Trophoblast cell (in vitro differentiated cells and primary cell): ENCODE results near the gene IGFBP3.
A peak's percentile ranks its signal among the peaks of the same experiment; 100 is the strongest.

Experiments
- DNase-seq, 2 donors: peaks; one replicate each; pipeline ENCODE4 v3.0.0-alpha.2; 2016
- H2AFZ ChIP-seq: 2 replicates; pipeline ENCODE4 v1.6.1; 2013; ENCODE audit warnings: low read length, moderate library complexity, mild to moderate bottlenecking; ENCODE audit not compliant: insufficient read depth, poor library complexity
- H2AK5ac ChIP-seq: 2 replicates; pipeline ENCODE4 v1.6.1; 2013; ENCODE audit warnings: mild to moderate bottlenecking, low read length
- H2BK120ac ChIP-seq: 2 replicates; pipeline ENCODE4 v1.6.1; 2013; ENCODE audit warnings: low read length, mild to moderate bottlenecking, moderate library complexity; ENCODE audit not compliant: insufficient read depth, poor library complexity
- H2BK12ac ChIP-seq: 2 replicates; pipeline ENCODE4 v1.6.1; 2013; ENCODE audit warnings: mild to moderate bottlenecking, low read length, moderate library complexity
- H2BK5ac ChIP-seq: 2 replicates; pipeline ENCODE4 v1.6.1; 2013; ENCODE audit warnings: low read length, low read depth, moderate library complexity, mild to moderate bottlenecking; ENCODE audit not compliant: poor library complexity
- H3K14ac ChIP-seq: 2 replicates; pipeline ENCODE4 v1.6.1; 2013; ENCODE audit warnings: mild to moderate bottlenecking, low read length
- H3K18ac ChIP-seq: 2 replicates; pipeline ENCODE4 v1.6.1; 2013; ENCODE audit warnings: mild to moderate bottlenecking, low read length
- H3K23ac ChIP-seq: 2 replicates; pipeline ENCODE4 v1.6.1; 2013; ENCODE audit warnings: low read length
- H3K27ac ChIP-seq: 2 replicates; pipeline ENCODE4 v1.5.1; 2013; ENCODE audit warnings: low read depth, mild to moderate bottlenecking, inconsistent platforms, low read length, moderate library complexity
- H3K27me3 ChIP-seq: 2 replicates; pipeline ENCODE4 v1.6.1; 2013; ENCODE audit warnings: inconsistent platforms, mild to moderate bottlenecking, low read length, moderate library complexity; ENCODE audit not compliant: insufficient read depth
- H3K36me3 ChIP-seq, 2 experiments: 1 replicate in 1 of 2; 2 replicates in 1 of 2; pipeline ENCODE4 v1.6.1; 2013; ENCODE audit warnings: low read length in 2 of 2, mild to moderate bottlenecking in 2 of 2, moderate library complexity in 1 of 2; ENCODE audit not compliant: insufficient read depth in 2 of 2, control insufficient read depth in 1 of 2
- H3K4ac ChIP-seq: 2 replicates; pipeline ENCODE4 v1.6.1; 2013; ENCODE audit warnings: low read depth, mild to moderate bottlenecking, low read length, moderate library complexity
- H3K4me1 ChIP-seq, 2 experiments: 1 replicate in 1 of 2; 2 replicates in 1 of 2; pipeline ENCODE4 v1.6.1; 2013; ENCODE audit warnings: low read length in 2 of 2, mild to moderate bottlenecking in 2 of 2, moderate library complexity in 1 of 2; ENCODE audit not compliant: insufficient read depth in 2 of 2, control insufficient read depth in 1 of 2
- H3K4me2 ChIP-seq: 2 replicates; pipeline ENCODE4 v1.6.1; 2013; ENCODE audit warnings: inconsistent platforms, mild to moderate bottlenecking, low read length, moderate library complexity
- H3K4me3 ChIP-seq: 2 replicates; pipeline ENCODE4 v1.5.1; 2013; ENCODE audit warnings: mild to moderate bottlenecking, low read depth, low read length, inconsistent platforms
- H3K79me1 ChIP-seq: one replicate; pipeline ENCODE4 v1.6.1; 2013; ENCODE audit warnings: low read length
- H3K79me2 ChIP-seq: 2 replicates; pipeline ENCODE4 v1.6.1; 2013; ENCODE audit warnings: low read length, mild to moderate bottlenecking; ENCODE audit not compliant: control insufficient read depth, insufficient read depth, poor library complexity
- H3K9ac ChIP-seq: 2 replicates; pipeline ENCODE4 v1.6.1; 2013; ENCODE audit warnings: mild to moderate bottlenecking, low read length
- H3K9me3 ChIP-seq: 2 replicates; pipeline ENCODE4 v1.6.1; 2013; ENCODE audit warnings: low read depth, mild to moderate bottlenecking, control low read depth, inconsistent platforms, low read length; ENCODE audit not compliant: insufficient read depth
- H4K12ac ChIP-seq: 2 replicates; pipeline ENCODE4 v1.6.1; 2013; ENCODE audit warnings: low read depth, mild to moderate bottlenecking, low read length, moderate library complexity
- H4K8ac ChIP-seq: 2 replicates; pipeline ENCODE4 v1.6.1; 2013; ENCODE audit warnings: low read depth, mild to moderate bottlenecking, low read length, moderate library complexity
- H4K91ac ChIP-seq: one replicate; pipeline ENCODE4 v1.6.1; 2013; ENCODE audit warnings: low read depth, mild to moderate bottlenecking, low read length, moderate library complexity
- WGBS: extraction: QIAGEN DNeasy Blood & Tissue Kit; methylation state at CpG from one replicate; pipeline ENCODE4 v1.1.7; 2013; ENCODE audit warnings: missing lambda C conversion rate; ENCODE audit not compliant: insufficient read length, insufficient coverage; ENCODE audit errors: extremely low coverage; 5-methylcytosine and 5-hydroxymethylcytosine counted together

The IGFBP3 gene

GRCh38 chr7:45923818-45924217 is 2.7 kb upstream of the IGFBP3 start:
- H3K27me3 ChIP-seq, result no peaks in the 10 kb centered on the region
- H3K14ac ChIP-seq, result peak overlapping the region; percentile 91
- H2AK5ac ChIP-seq, result peak overlapping the region; percentile 77
- H3K4ac ChIP-seq, result peak overlapping the region; percentile 73
- WGBS, result no CpG with 5 or more reads among the region's 6 CpGs
- peak overlapping the region; percentile 99 for H2BK120ac ChIP-seq
- peak overlapping the region; percentile 99 for H2BK12ac ChIP-seq
- peaks cover 7 to 22% of the 10 kb centered on the region in 2 experiments for H3K4me1 ChIP-seq
- no peak overlapping the region for H3K9ac ChIP-seq
- peaks cover 22% of the 10 kb centered on the region for H3K79me2 ChIP-seq
- peak overlapping the region; percentile 90 for H2BK5ac ChIP-seq
- peak overlapping the region; percentile 61 for H4K8ac ChIP-seq
- H3K4me2 ChIP-seq, result no peak overlapping the region
- H3K27ac ChIP-seq, result peak overlapping the region; percentile 58
- peaks cover 10% of the 10 kb centered on the region in 2 experiments for H3K36me3 ChIP-seq
- peaks cover 45% of the 10 kb centered on the region for H3K79me1 ChIP-seq
- H2AFZ ChIP-seq, result no peak overlapping the region
- no peak for DNase-seq
- no peak overlapping the region for H3K4me3 ChIP-seq
- no peaks in the 10 kb centered on the region for H3K9me3 ChIP-seq
- peak overlapping the region; percentile 54 for H3K18ac ChIP-seq
- peak overlapping the region; percentile 9 for H4K12ac ChIP-seq
- no peak overlapping the region for H3K23ac ChIP-seq
- peak overlapping the region; percentile 95 for H4K91ac ChIP-seq

DNA sequence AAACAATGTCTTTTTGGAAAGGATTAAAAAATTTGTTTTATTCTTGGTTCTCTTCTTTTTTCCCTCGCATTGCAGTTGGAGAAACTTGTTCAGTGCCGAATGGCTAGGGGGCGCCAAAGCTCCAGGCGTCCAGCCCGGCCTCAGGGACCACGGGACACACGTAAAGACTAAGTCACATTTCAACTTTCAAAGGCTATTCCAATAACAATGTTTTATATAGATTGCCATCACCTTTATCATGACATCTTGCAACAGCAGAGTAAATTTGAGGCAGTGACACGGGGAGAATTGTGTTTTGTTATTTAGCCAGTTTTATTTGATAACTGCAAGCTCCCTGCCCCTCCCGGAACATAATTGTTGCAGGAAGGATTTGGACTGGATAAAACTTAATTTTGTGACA is 2.2 kb upstream of the IGFBP3 start:
- peak overlapping the region; percentile 82 for H4K8ac ChIP-seq
- peaks cover 48% of the 10 kb centered on the region for H3K79me1 ChIP-seq
- peaks cover 14 to 15% of the 10 kb centered on the region in 2 experiments for H3K36me3 ChIP-seq
- peaks cover 27% of the 10 kb centered on the region for H3K79me2 ChIP-seq
- peaks cover 7 to 26% of the 10 kb centered on the region in 2 experiments for H3K4me1 ChIP-seq
- H3K23ac ChIP-seq, result no peak overlapping the region
- DNase-seq, result peak; percentile 61 to 89
- H3K9ac ChIP-seq, result no peak overlapping the region
- H3K27ac ChIP-seq, result peak overlapping the region; percentile 95
- H3K4ac ChIP-seq, result peak overlapping the region; percentile 91
- H2BK12ac ChIP-seq, result peak overlapping the region; percentile 98
- no peak overlapping the region for H3K4me3 ChIP-seq
- H2BK5ac ChIP-seq, result peak overlapping the region; percentile 99
- H4K12ac ChIP-seq, result peak overlapping the region; percentile 40
- H2AFZ ChIP-seq, result no peak overlapping the region
- WGBS, result no CpG with 5 or more reads among the region's 9 CpGs
- peak overlapping the region; percentile 98 for H4K91ac ChIP-seq
- H2AK5ac ChIP-seq, result no peak overlapping the region
- no peaks in the 10 kb centered on the region for H3K27me3 ChIP-seq
- H3K18ac ChIP-seq, result no peak overlapping the region
- H3K4me2 ChIP-seq, result no peak overlapping the region
- H2BK120ac ChIP-seq, result peak overlapping the region; percentile 98
- no peak overlapping the region for H3K14ac ChIP-seq
- no peaks in the 10 kb centered on the region for H3K9me3 ChIP-seq

DNA sequence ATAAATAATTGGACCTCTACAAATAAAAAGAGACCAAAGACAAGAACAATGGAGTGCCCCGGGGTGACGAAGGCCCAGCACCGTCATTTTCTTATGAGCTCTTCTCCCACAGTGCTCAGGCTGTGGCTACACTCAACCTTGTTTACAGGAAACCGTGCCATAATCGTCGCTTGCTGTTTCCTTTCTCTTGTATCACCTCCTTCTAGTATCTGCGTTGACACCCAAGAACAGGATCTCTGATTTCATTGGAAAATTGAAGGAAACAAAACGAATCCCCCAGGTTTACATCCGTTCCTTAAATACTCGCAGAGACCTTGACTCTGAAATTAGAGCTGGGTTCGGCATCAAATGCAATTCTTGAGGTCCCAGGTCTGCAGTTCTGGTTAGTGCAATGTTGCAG is 1.7 kb upstream of the IGFBP3 start:
- peak overlapping the region; percentile 98 for H2BK120ac ChIP-seq
- peak overlapping the region; percentile 40 for H4K12ac ChIP-seq
- no peaks in the 10 kb centered on the region for H3K9me3 ChIP-seq
- DNase-seq, result peak in 1 of 2 donors; percentile 37
- peak overlapping the region; percentile 94 for H2AK5ac ChIP-seq
- H3K4me2 ChIP-seq, result peak overlapping the region; percentile 26
- H3K36me3 ChIP-seq, result peaks cover 18 to 19% of the 10 kb centered on the region in 2 experiments
- H3K4me1 ChIP-seq, result peaks cover 9 to 27% of the 10 kb centered on the region in 2 experiments
- H3K79me2 ChIP-seq, result peaks cover 29% of the 10 kb centered on the region
- H3K27ac ChIP-seq, result peak overlapping the region; percentile 95
- H2BK5ac ChIP-seq, result peak overlapping the region; percentile 99
- WGBS, result no CpG with 5 or more reads among the region's 11 CpGs
- H3K9ac ChIP-seq, result peak overlapping the region; percentile 50
- peaks cover 48% of the 10 kb centered on the region for H3K79me1 ChIP-seq
- peak overlapping the region; percentile 94 for H3K14ac ChIP-seq
- H3K4ac ChIP-seq, result peak overlapping the region; percentile 91
- H2BK12ac ChIP-seq, result peak overlapping the region; percentile 98
- H4K8ac ChIP-seq, result peak overlapping the region; percentile 82
- H3K27me3 ChIP-seq, result no peaks in the 10 kb centered on the region
- peak overlapping the region; percentile 98 for H4K91ac ChIP-seq
- no peak overlapping the region for H3K4me3 ChIP-seq
- peak overlapping the region; percentile 23 for H2AFZ ChIP-seq
- H3K18ac ChIP-seq, result peak overlapping the region; percentile 95
- H3K23ac ChIP-seq, result no peak overlapping the region

DNA sequence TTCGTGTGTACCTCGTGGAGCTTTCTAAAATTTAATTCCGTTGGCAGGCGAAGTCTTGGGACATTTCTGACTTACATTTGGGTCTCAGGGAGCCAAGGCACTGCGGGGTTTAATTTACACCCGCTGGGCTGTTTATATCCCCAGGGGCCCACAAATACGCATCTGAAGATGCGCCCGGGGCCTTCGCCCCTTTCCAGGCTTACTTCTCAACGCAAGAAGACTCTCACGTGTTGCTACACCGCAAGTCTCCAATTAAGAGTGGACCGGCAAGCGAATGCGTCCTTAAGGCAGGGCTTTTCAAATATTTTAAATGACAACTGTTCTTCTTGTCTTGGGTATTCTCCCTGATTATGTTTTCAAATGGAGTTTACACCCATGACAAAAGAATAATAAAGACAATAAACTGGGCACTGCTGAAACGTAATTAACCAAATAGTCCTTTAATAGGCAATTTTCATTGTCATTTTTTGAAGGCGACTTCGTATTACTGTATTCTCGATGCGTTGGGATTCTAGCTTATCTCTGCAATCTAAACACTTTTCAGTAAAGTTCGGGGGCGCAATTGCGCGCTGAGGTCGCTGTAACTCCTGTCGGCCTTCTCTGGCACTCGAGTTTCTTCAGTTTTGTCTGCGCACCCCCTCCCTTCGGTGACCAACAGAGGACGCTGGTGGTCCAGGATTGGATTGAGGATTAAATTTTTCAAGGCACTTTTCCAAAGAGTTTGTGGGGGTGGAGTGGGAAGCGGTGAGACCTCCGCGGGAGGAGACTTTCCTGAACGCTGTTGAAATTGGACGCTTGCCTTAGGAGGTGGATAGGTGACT is 837 bp upstream of the IGFBP3 start:
- H2BK12ac ChIP-seq, result peak overlapping the region; percentile 99
- H3K4ac ChIP-seq, result peak overlapping the region; percentile 93

More for the DNA sequence above, 837 bp upstream of the IGFBP3 start:
- H3K14ac ChIP-seq, result peak overlapping the region; percentile 96
- peak overlapping the region; percentile 98 for H3K4me3 ChIP-seq
- peak; percentile 51 to 73 for DNase-seq
- H2BK120ac ChIP-seq, result peak overlapping the region; percentile 98
- no peak overlapping the region for H3K23ac ChIP-seq
- H3K79me1 ChIP-seq, result peaks cover 48% of the 10 kb centered on the region
- no CpG with 5 or more reads among the region's 36 CpGs for WGBS
- H2AK5ac ChIP-seq, result no peak overlapping the region
- peaks cover 25 to 27% of the 10 kb centered on the region in 2 experiments for H3K36me3 ChIP-seq
- H3K4me2 ChIP-seq, result peak overlapping the region; percentile 76
- H2AFZ ChIP-seq, result peak overlapping the region; percentile 43
- H4K91ac ChIP-seq, result peak overlapping the region; percentile 98
- H3K79me2 ChIP-seq, result peaks cover 29% of the 10 kb centered on the region
- peaks cover 9 to 27% of the 10 kb centered on the region in 2 experiments for H3K4me1 ChIP-seq
- peak overlapping the region; percentile 72 for H4K8ac ChIP-seq
- no peaks in the 10 kb centered on the region for H3K27me3 ChIP-seq
- H3K9ac ChIP-seq, result peak overlapping the region; percentile 76
- H3K27ac ChIP-seq, result peak overlapping the region; percentile 95
- peak overlapping the region; percentile 99 for H2BK5ac ChIP-seq
- peak overlapping the region; percentile 93 for H3K18ac ChIP-seq
- H4K12ac ChIP-seq, result no peak overlapping the region
- H3K9me3 ChIP-seq, result no peaks in the 10 kb centered on the region
